Retinal pigment epithelial cell (primary cell): ENCODE measurements around the gene SPRN.

Source experiments
- DNase-seq: peaks from one replicate; pipeline ENCODE4 v3.0.0-alpha.2; 2010; ENCODE audit warnings: low read depth
- H3K4me3 ChIP-seq: 2 replicates; pipeline ENCODE4 v1.5.1; 2011; ENCODE audit warnings: mild to moderate bottlenecking, low read length, control low read depth, moderate library complexity
- TF ChIP-seq, protein P1 (sequence below): conservative IDR thresholded peaks from 2 replicates; pipeline ENCODE4 v1.5.1; 2011; ENCODE audit warnings: low read depth, low read length, control low read depth, inconsistent platforms

Gene SPRN

DNA sequence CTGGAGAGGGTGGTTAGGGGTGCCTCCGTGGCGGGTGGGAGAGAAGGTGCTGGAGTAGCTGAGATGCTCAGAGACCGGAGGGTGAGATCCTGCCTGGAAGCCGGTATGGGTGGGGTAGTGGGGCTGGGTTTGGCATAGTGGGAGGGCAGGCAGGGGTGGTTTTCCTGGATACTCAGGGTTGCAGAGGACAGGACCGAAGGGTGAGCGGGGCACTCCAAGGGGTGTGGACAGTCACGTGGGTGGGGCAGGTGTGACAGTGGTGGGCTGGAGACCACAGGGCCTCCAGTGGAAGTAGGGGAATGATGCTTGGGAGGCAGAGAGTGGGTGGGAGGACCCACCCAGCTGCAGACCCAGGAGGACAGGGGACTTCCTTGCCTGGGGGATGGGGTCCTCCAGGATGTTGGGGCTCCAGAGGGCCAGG, 31.2 kb upstream of the SPRN start:
- H3K4me3 ChIP-seq = no peak overlapping the region
- TF ChIP-seq, protein P1, sequence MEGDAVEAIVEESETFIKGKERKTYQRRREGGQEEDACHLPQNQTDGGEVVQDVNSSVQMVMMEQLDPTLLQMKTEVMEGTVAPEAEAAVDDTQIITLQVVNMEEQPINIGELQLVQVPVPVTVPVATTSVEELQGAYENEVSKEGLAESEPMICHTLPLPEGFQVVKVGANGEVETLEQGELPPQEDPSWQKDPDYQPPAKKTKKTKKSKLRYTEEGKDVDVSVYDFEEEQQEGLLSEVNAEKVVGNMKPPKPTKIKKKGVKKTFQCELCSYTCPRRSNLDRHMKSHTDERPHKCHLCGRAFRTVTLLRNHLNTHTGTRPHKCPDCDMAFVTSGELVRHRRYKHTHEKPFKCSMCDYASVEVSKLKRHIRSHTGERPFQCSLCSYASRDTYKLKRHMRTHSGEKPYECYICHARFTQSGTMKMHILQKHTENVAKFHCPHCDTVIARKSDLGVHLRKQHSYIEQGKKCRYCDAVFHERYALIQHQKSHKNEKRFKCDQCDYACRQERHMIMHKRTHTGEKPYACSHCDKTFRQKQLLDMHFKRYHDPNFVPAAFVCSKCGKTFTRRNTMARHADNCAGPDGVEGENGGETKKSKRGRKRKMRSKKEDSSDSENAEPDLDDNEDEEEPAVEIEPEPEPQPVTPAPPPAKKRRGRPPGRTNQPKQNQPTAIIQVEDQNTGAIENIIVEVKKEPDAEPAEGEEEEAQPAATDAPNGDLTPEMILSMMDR = no peak
- DNase-seq = no peak

DNA sequence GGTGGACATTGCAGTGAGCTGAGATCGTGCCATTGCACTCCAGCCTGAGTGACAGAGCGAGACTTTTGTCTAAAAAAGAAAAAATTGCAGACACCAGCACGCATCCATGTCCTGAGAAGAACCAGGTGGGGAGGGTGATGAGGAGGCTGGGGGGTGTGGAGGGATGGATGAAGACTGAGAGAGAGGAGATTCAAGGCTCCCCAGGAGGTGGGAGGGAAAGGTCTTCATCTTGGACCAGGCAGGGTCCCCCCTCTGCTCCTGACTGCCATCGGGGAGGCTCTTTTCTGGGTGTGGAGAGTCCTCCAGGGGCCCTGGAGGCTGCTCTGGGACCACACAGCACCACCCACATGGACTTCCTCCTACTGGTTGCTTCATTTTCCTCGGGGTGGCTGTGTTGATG, 30.8 kb upstream of the SPRN start:
- no peak for DNase-seq
- no peak overlapping the region for H3K4me3 ChIP-seq
- TF ChIP-seq, protein P1 = no peak

DNA sequence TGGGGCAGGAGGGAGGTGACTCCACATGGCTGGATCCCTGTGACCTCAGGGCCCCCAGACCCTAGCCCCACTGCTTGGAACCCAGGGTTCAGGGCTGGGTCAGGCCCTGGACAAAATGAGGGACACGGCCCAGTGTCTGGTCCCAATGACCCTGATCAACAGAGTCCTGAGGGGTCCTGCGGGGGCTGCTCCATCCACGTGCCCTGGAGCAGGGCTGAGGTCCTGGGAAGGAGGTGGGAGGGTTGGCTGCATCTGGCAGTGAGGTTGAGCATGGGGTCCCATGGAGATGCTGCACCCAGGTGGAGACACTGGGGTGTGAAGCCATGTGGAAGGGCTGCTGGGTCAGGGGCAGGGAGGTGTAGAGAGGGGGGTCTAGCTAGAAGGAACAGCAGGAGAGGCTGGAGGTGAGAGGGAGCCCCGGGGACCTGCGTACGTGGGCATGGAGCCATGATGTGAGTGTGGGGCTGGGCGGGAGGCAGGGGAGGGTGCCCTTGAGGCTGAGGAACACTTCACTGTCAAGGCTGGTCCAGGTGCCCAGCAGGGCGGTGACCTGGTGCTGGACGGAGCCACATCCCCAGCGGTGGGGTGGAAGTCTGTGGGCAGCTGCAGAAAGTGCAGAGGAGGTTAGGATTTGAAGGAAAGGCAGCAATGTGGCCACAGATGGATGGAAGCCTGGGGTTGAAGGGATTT, 29.9 kb upstream of the SPRN start:
- no peak overlapping the region for H3K4me3 ChIP-seq
- no peak for DNase-seq
- TF ChIP-seq, protein P1 = no peak

DNA sequence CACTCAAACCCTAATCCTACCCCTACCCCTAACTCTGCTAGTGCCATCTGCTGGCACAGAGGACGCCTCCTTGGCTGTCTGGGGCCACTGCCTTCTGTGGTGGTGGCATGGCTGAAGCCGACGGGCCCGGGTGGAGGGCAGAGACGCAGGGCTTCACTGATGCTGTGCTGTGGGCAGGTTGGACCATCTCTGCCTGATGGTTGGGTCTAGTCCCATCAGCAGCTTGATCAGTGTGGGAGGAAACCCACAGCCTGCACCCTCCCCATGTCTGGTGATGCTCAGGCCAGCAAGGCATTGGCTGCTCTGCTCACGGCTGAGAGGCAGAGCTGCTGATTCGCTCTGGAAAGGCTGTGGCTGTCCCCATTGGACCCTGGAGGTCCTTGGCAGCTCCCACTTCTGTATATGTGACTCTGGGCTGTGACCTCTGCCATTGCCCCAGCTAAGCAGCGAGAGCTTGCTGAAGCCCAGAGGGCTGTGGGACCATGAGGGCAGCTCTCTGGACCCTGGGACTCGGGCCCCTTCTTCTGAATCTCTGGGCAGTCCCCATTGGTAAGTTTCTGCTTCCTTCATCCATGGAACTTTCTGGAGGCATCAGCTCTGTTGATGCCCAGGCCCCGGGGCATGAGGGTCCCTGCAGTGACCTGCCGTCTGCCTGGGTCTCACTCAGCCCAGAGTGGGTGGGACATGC, 29.2 kb upstream of the SPRN start, which contains the start of gene SCART1:
TSS of gene SCART1 (plus strand) at position 430 of the 688 bp plus-strand sequence. CDS start at position 483, 53 bp downstream.
- DNase-seq = no peak
- TF ChIP-seq, protein P1 = no peak
- no peak within 1 kb of the TSS for H3K4me3 ChIP-seq

DNA sequence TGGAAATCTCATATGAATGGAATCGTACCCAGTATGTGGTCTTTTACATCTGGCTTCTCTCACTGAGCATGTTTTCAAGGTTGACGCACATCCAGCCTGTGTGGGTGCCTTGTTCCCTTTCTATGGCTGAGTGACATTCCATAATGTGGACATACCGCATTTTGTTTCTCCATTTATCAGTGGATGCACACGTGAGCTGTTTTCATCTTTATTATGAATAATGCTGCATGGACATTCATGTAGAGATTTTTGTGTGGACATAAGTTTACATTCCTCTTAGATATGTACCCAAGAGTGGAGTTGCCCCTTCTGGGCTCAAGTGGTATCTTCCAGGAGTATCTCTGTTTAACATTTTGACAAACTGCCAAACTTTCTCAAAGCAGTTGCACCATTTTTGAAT, 28.0 kb upstream of the SPRN start:
- DNase-seq = no peak
- H3K4me3 ChIP-seq = no peak overlapping the region
- TF ChIP-seq, protein P1 = no peak

DNA sequence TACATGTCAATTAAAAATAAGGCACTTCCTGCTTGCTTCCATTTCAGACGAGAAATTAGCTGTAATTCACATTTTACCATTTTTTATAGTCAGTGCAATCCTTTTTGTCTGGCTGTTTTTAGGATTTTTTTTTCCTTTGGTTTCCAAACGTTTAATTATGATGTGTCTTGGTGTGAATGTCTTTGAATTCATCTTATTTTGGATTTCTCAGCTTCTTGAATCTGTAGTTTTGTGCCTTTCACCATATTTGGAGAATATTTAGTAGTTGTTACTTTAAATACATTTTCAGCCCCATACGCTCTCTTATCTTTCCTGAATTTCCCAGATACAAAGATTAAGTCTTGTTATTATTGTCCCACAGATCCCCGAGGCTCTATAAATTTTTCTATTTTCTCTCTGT, 26.9 kb upstream of the SPRN start:
- no peak overlapping the region for H3K4me3 ChIP-seq
- DNase-seq = no peak
- TF ChIP-seq, protein P1 = no peak

DNA sequence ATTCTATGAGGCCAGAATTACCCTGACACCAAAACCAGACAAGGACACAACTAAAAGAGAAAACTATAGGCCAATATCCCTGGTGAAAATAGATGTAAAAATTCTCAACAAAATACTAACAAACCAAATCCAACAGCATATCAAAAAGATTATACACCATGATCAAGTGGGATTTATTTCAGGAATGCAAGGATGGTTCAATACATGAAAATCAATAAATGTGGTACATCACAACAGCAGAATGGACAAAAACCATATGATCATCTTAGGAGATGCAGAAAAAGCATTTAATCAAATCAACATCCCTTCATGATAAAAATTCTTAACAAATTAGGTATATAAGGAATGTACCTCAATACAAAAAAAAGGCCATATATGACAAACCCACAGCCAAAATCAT, 23.7 kb upstream of the SPRN start:
- no peak for DNase-seq
- TF ChIP-seq, protein P1 = no peak
- H3K4me3 ChIP-seq = no peak overlapping the region
